Gastroesophageal sphincter (tissue), 4 donors: ENCODE results near the gene SCAANT1. TPM values are rescaled to one million over a fixed set of nuclear protein-coding genes. Genes with fewer than 3 reads are reported as not detected.

Experiments used
- ATAC-seq: fragments of 150-250 bp; one replicate; pipeline ENCODE4 v1.9.1; 2016; ENCODE audit warnings: mild to moderate bottlenecking, moderate library complexity
- H3K27ac ChIP-seq, 4 donors: fragments of 200-600 bp; sonication (generic) in 3 of 4; 1 replicate in 3 of 4; 2 replicates in 1 of 4; pipeline ENCODE4 v1.5.1; 2016 to 2019
- H3K27me3 ChIP-seq: fragments of 200-600 bp; sonication (generic); one replicate; pipeline ENCODE4 v1.5.1; 2019
- H3K36me3 ChIP-seq, 2 donors: fragments of 200-600 bp; sonication (generic); one replicate each; pipeline ENCODE4 v1.5.1; 2019; ENCODE audit warnings: control low read depth in 1 of 2
- H3K4me1 ChIP-seq, 3 donors: fragments of 200-600 bp; sonication (generic); 1 replicate in 2 of 3; 2 replicates in 1 of 3; pipeline ENCODE4 v1.5.1; 2016 to 2019; ENCODE audit warnings: control low read depth in 2 of 3
- H3K4me3 ChIP-seq, 2 donors: fragments of 200-600 bp; sonication (generic); one replicate each; pipeline ENCODE4 v1.5.1; 2019; ENCODE audit warnings: mild to moderate bottlenecking in 1 of 2, moderate library complexity in 1 of 2
- H3K9me3 ChIP-seq, 3 donors: fragments of 200-600 bp; sonication (generic); one replicate each; pipeline ENCODE4 v1.5.1; 2017 to 2019; ENCODE audit warnings: control low read depth in 2 of 3
- EP300 ChIP-seq: sonication (generic); formaldehyde crosslinking; IDR thresholded peaks from one replicate; pipeline ENCODE4 v1.6.1; 2017; ENCODE audit warnings: antibody characterized with exemption, mild to moderate bottlenecking
- POLR2A ChIP-seq, 2 donors: fragments of 450-650 bp; IDR thresholded peaks; one replicate each; pipeline ENCODE4 v1.6.1; 2017; ENCODE audit warnings: antibody characterized with exemption in 2 of 2, mild to moderate bottlenecking in 2 of 2, moderate library complexity in 1 of 2
- POLR2AphosphoS5 ChIP-seq: sonication (generic); formaldehyde crosslinking; IDR thresholded peaks from one replicate; pipeline ENCODE4 v1.6.1; 2017; ENCODE audit warnings: antibody characterized with exemption
- WGBS, 2 donors: methylation state at CpG; one replicate each; pipeline ENCODE4 v1.1.5; 2018; ENCODE audit warnings: low coverage in 1 of 2; 5-methylcytosine and 5-hydroxymethylcytosine counted together
- total RNA-seq, 4 donors: library from RNA; depleted of rRNA; stranded (reverse); fragments of >200 nt; gene quantifications; one replicate each; pipeline ENCODE4 v1.1.0, GENCODE V29; 2016
- TF ChIP-seq, protein P1 (sequence below), 4 experiments: fragments of 200-600 bp in 2 of 4; fragments of 450-650 bp in 2 of 4; sonication (generic) in 1 of 4; IDR thresholded peaks; one replicate each; pipeline ENCODE4 v1.5.1; 2017 to 2019; ENCODE audit warnings: antibody characterized with exemption in 4 of 4, mild to moderate bottlenecking in 2 of 4, moderate library complexity in 2 of 4

The SCAANT1 gene
- total RNA-seq, 4 donors from 2014 or later: not detected

- peaks cover 4 to 70% (median 7%) of the 10 kb centered on the region in 3 donors for H3K4me1 ChIP-seq
- WGBS, 2 donors: 89 to 100% methylated on average over 1 of the region's 1 CpG
- ATAC-seq: no peak
- no peaks in the 10 kb centered on the region for H3K36me3 ChIP-seq
- no peaks in the 10 kb centered on the region for H3K9me3 ChIP-seq
- H3K27me3 ChIP-seq: no peaks in the 10 kb centered on the region
- H3K27ac ChIP-seq: peak overlapping the region in 1 of 4 donors; percentile 41
- H3K4me3 ChIP-seq: no peak overlapping the region
- TF ChIP-seq EP300 (no peak), POLR2AphosphoS5 (no peak), POLR2A (IDR thresholded peaks at IDR 0.05) (no peak)
- TF ChIP-seq, protein P1, sequence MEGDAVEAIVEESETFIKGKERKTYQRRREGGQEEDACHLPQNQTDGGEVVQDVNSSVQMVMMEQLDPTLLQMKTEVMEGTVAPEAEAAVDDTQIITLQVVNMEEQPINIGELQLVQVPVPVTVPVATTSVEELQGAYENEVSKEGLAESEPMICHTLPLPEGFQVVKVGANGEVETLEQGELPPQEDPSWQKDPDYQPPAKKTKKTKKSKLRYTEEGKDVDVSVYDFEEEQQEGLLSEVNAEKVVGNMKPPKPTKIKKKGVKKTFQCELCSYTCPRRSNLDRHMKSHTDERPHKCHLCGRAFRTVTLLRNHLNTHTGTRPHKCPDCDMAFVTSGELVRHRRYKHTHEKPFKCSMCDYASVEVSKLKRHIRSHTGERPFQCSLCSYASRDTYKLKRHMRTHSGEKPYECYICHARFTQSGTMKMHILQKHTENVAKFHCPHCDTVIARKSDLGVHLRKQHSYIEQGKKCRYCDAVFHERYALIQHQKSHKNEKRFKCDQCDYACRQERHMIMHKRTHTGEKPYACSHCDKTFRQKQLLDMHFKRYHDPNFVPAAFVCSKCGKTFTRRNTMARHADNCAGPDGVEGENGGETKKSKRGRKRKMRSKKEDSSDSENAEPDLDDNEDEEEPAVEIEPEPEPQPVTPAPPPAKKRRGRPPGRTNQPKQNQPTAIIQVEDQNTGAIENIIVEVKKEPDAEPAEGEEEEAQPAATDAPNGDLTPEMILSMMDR (IDR thresholded peaks at IDR 0.05): no peak
Observed at GRCh38 chr3:63933459-63933858, 21.3 kb upstream of the SCAANT1 start.

- Histone ChIP-seq H3K36me3 (no peaks in the 10 kb centered on the region), H3K27me3 (no peaks in the 10 kb centered on the region), H3K4me1 (peaks cover 4 to 70% (median 7%) of the 10 kb centered on the region in 3 donors), H3K4me3 (no peak overlapping the region), H3K27ac (peak overlapping the region in 1 of 4 donors; percentile 41), H3K9me3 (no peaks in the 10 kb centered on the region)
- ATAC-seq: no peak
- TF ChIP-seq EP300 (no peak), POLR2A (IDR thresholded peaks at IDR 0.05) (no peak), POLR2AphosphoS5 (no peak)
- TF ChIP-seq, protein P1 (IDR thresholded peaks at IDR 0.05): no peak
- WGBS, 2 donors: 40 to 65% methylated on average over 3 of the region's 3 CpGs
Observed at GRCh38 chr3:63932509-63933212, 20.5 kb upstream of the SCAANT1 start.

DNA sequence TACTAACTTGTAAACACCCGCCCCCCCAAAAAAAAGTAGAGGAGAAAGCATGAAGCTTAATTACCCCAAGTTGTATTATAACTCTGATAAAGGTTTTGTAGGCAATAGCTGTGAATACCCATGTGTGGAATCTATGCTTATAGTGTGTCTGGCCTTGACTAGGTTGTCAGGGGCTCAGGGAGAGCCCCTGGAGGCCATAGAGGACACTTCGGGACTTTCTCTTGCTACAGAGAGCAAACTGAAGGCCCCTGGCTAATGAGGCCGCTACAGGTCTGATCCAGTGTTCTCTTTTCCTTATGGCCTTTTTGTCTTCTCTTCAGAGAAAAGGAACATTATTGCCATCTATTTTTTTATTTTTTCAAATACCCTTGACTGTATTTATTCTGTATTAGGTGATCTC, 19.1 kb upstream of the SCAANT1 start:
- WGBS, 2 donors: 50 to 95% methylated on average over 1 to 2 of the region's 3 CpGs
- Histone ChIP-seq H3K9me3 (no peaks in the 10 kb centered on the region), H3K4me1 (peaks cover 4 to 71% (median 7%) of the 10 kb centered on the region in 3 donors), H3K4me3 (no peak overlapping the region), H3K36me3 (peaks cover 0 to 4% of the 10 kb centered on the region in 2 donors), H3K27me3 (no peaks in the 10 kb centered on the region), H3K27ac (no peak overlapping the region)
- ATAC-seq: no peak
- TF ChIP-seq, protein P1 (IDR thresholded peaks at IDR 0.05): no peak
- no peak for TF ChIP-seq EP300
- no peak for TF ChIP-seq POLR2AphosphoS5
- no peak for TF ChIP-seq POLR2A (IDR thresholded peaks at IDR 0.05)

DNA sequence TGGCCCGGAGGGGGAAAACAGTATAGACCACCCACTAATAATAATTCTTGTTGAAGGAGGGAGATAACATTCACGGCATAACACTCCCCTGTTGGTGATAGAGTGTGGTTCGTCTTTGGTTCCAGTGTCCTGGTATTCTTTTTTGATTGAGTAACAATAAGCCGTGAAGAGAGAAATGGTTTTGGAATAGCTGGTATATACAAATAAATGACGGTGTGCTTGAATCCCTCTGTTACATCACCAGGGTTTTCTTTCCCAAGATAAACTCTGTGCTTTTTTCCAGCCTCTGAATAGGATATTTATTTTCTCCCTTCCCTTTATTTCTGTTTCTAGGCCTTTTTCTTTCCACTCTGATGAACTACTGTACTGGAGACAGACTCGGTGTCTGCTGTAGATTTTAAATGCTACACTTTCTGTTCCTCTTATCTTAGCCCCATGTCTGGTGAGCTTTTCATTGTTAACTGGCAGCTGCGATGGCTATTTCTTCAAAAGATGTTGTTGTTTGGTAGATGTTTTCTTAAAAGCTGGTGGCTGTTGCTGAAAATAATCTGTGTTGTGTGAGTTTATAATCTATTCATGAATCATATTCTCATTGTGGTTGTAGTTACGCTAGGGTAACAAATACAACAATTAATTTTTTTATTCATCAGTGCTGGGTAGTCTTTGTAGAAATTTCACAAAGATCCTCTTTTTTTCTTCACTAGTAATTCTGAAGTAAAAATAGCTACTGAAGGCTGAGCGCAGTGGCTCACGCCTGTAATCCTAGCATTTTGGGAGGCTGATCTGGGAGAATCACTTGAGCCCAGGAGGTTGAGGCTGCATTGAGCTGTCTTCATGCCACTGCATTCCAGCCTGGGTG, 15.5 kb upstream of the SCAANT1 start:
- ATAC-seq: peak; percentile 25
- Histone ChIP-seq H3K9me3 (no peaks in the 10 kb centered on the region), H3K27ac (peak overlapping the region in 3 of 4 donors; percentile 15 to 48 (median 30)), H3K4me1 (peaks cover 0 to 46% (median under 1%) of the 10 kb centered on the region in 3 donors), H3K27me3 (no peaks in the 10 kb centered on the region), H3K36me3 (peaks cover 4 to 24% of the 10 kb centered on the region in 2 donors), H3K4me3 (no peak overlapping the region)
- TF ChIP-seq, protein P1 (IDR thresholded peaks at IDR 0.05): no peak
- TF ChIP-seq POLR2AphosphoS5: no peak
- no peak for TF ChIP-seq EP300
- TF ChIP-seq POLR2A (IDR thresholded peaks at IDR 0.05): no peak
- 52 to 63% methylated on average over 10 of the region's 10 CpGs for WGBS, 2 donors
